Measurements from ENCODE around the gene EFHD2.

The EFHD2 gene

DNA sequence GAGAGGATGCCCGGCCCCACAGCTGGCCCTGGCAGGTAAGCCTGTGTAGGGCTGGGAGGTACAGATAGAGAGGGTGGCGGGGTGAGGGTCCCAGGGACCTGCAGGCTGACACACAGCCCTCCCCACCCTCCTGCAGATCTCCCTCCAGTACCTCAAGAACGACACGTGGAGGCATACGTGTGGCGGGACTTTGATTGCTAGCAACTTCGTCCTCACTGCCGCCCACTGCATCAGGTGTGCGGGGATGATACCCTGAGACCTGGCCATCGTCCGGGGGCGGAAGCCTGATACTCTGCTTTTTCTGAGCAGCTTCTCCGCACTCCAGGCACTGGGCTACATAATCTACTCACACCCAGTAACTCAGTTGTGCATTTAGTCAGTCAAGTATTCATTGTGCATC is 30.7 kb downstream of the EFHD2 start:
- TF ChIP-seq, protein P1, sequence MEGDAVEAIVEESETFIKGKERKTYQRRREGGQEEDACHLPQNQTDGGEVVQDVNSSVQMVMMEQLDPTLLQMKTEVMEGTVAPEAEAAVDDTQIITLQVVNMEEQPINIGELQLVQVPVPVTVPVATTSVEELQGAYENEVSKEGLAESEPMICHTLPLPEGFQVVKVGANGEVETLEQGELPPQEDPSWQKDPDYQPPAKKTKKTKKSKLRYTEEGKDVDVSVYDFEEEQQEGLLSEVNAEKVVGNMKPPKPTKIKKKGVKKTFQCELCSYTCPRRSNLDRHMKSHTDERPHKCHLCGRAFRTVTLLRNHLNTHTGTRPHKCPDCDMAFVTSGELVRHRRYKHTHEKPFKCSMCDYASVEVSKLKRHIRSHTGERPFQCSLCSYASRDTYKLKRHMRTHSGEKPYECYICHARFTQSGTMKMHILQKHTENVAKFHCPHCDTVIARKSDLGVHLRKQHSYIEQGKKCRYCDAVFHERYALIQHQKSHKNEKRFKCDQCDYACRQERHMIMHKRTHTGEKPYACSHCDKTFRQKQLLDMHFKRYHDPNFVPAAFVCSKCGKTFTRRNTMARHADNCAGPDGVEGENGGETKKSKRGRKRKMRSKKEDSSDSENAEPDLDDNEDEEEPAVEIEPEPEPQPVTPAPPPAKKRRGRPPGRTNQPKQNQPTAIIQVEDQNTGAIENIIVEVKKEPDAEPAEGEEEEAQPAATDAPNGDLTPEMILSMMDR (conservative IDR thresholded peaks at IDR 0.05; ENCODE audit: control insufficient read depth, insufficient read depth, low read depth, low read length), result no peak
- no peak for DNase-seq (ENCODE audit: low read depth)
- H3K4me3 ChIP-seq (ENCODE audit: control insufficient read depth, low read depth, low read length), result no peak overlapping the region

DNA sequence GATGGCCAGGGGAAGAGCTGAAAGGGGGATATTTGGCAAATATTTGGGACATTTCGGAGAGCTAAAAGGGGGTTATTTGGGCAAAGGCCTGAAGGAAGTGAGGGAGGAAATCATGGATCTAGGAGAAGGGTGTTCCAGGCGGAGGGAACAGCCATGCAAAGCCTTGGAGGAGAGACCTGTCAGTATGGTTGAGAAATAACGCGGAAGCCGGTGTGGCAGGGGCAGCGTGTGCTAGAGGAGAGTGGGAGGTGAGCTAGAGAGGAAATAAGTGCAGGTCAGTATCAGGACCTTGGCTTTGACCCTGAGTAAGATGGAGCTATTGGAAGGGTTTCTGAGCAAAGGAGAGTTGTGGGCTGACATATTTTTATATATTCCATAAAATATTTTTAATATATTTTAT is 31.6 kb downstream of the EFHD2 start:
- no peak overlapping the region for H3K4me3 ChIP-seq (ENCODE audit: control insufficient read depth, low read depth, low read length)
- DNase-seq (ENCODE audit: low read depth), result no peak

DNA sequence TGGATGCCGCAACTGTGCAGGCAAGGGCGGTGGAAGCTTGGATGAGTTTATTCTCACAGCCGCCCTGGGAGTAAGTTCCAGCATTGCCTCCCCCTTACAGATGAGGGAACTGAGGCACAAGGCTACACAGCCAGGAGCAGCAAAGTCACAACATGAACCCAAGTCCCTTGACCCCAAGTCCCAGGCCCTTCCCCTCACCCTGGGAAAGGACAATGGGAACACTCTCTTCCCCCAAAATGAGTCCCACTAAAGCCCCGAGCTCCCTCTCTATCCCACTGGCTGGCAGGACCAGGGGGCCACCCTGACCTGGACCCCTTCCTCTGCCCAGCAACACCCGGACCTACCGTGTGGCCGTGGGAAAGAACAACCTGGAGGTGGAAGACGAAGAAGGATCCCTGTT is 32.4 kb downstream of the EFHD2 start:
- TF ChIP-seq, protein P1 (conservative IDR thresholded peaks at IDR 0.05; ENCODE audit: control insufficient read depth, insufficient read depth, low read depth, low read length), result no peak
- H3K4me3 ChIP-seq (ENCODE audit: control insufficient read depth, low read depth, low read length), result no peak overlapping the region

More for the DNA sequence above, 31.6 kb downstream of the EFHD2 start:
- TF ChIP-seq, protein P1 (conservative IDR thresholded peaks at IDR 0.05; ENCODE audit: control insufficient read depth, insufficient read depth, low read depth, low read length), result no peak

DNA sequence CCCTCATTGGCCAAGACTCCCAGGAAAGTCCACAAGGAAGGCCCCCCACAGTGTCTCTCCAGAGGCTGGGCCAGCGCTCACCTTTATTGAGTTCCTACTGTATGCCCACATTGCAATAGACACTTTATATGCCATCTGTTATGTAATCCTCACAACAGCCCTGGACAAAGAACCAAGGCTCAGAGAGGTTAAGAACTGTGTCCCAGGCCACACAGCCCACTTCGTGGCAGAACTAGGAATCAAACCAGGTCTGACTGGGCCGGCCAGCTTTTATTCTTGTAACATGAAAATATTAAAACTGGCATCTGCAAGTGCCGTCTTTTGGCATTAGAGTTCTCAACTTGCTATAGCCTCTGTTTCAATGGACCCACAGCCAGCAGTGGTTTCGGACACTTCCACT is 33.1 kb downstream of the EFHD2 start:
- TF ChIP-seq, protein P1 (conservative IDR thresholded peaks at IDR 0.05; ENCODE audit: control insufficient read depth, insufficient read depth, low read depth, low read length), result no peak
- DNase-seq (ENCODE audit: low read depth), result no peak
- no peak overlapping the region for H3K4me3 ChIP-seq (ENCODE audit: control insufficient read depth, low read depth, low read length)

More for the DNA sequence above, 32.4 kb downstream of the EFHD2 start:
- DNase-seq (ENCODE audit: low read depth), result no peak

DNA sequence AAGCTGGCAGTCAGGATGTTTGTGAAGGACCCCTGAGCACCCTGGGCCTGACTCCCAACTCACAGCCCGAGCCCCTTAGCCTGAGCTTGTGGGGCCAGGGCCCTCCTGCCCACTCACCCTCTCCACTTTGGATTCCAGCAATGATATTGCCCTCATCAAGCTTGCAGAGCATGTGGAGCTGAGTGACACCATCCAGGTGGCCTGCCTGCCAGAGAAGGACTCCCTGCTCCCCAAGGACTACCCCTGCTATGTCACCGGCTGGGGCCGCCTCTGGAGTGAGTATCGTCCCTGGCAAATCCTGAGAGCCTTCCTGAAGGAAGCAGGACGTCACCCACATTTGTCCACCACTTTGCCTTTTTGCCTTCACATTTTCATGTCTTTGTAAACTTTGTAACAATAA is 33.6 kb downstream of the EFHD2 start:
- TF ChIP-seq, protein P1 (conservative IDR thresholded peaks at IDR 0.05; ENCODE audit: control insufficient read depth, insufficient read depth, low read depth, low read length), result no peak
- DNase-seq (ENCODE audit: low read depth), result no peak
- no peak overlapping the region for H3K4me3 ChIP-seq (ENCODE audit: control insufficient read depth, low read depth, low read length)

DNA sequence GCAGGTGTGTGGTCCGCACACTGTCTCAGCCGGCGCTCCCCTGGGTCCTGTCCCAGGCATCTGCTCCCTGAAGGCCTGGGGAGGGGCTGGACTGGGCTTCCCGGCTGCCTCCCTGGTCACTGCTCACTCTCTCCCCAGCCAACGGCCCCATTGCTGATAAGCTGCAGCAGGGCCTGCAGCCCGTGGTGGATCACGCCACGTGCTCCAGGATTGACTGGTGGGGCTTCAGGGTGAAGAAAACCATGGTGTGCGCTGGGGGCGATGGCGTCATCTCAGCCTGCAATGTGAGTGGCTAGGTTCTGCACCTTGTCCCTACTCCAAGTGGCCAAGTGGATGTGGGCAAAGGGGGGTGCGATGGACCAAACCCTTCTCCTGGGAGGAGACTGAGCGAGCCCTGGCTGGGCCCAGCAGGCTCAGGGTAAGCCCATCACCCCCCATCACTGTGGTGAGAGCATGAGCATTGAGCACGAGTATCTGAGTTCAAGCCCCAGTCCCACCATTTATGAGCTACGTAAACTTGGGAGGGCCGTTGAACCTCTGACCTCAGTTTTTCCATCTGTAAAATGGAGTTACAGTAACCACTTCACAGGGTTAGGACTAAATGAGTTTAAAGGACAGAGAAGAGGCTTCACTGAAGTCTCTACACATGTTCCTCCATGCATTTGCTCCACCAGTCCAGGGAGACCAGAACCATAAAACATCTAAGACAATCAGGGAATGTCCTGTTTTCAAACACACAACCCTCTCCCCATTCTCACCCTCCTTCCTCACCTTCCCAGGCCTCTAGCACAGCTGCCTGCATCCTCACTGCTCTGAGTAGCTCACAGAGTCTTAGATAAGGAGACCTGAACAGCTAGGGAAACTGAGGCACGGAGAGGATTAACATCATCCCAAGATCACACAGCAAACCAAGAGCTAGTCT is 35.0 kb downstream of the EFHD2 start:
- no peak for DNase-seq (ENCODE audit: low read depth)
- H3K4me3 ChIP-seq (ENCODE audit: control insufficient read depth, low read depth, low read length), result no peak overlapping the region
- TF ChIP-seq, protein P1 (conservative IDR thresholded peaks at IDR 0.05; ENCODE audit: control insufficient read depth, insufficient read depth, low read depth, low read length), result no peak
